ENCODE measurements around the gene MCUR1.
"Not testable (repeated sequence)": the region's sequence is repeated elsewhere in the genome, so short reads cannot be mapped to it uniquely, and the experiment has no call there.

Gene MCUR1

GRCh38 chr6:13850690-13851089 is 36.3 kb upstream of the MCUR1 start:
- not testable (repeated sequence) for H3K79me1 ChIP-seq (ENCODE audit: low read length); H3K36me3 ChIP-seq (ENCODE audit: control insufficient read depth in 1 of 2, insufficient read depth in 2 of 2, low read length in 2 of 2); H4K8ac ChIP-seq (ENCODE audit: low read depth, low read length); H4K12ac ChIP-seq (ENCODE audit: low read depth, low read length); H2BK12ac ChIP-seq (ENCODE audit: low read length); H3K4ac ChIP-seq (ENCODE audit: low read depth, low read length); H3K79me2 ChIP-seq (ENCODE audit: control insufficient read depth, insufficient read depth, low read length, poor library complexity); H3K9ac ChIP-seq (ENCODE audit: low read length); H3K18ac ChIP-seq (ENCODE audit: low read length); H3K4me2 ChIP-seq (ENCODE audit: low read length); H4K91ac ChIP-seq (ENCODE audit: low read depth, low read length); H2AK5ac ChIP-seq (ENCODE audit: low read length); H3K14ac ChIP-seq (ENCODE audit: low read length); H3K4me3 ChIP-seq (ENCODE audit: low read depth, low read length); H2BK120ac ChIP-seq (ENCODE audit: insufficient read depth, low read length, poor library complexity); H2AFZ ChIP-seq (ENCODE audit: insufficient read depth, low read length, poor library complexity); H3K27me3 ChIP-seq (ENCODE audit: insufficient read depth, low read length); H3K9me3 ChIP-seq (ENCODE audit: insufficient read depth, low read depth, low read length); H3K27ac ChIP-seq (ENCODE audit: low read depth, low read length); H3K4me1 ChIP-seq (ENCODE audit: control insufficient read depth in 1 of 2, insufficient read depth in 2 of 2, low read length in 2 of 2); DNase-seq; H3K23ac ChIP-seq (ENCODE audit: low read length); H2BK5ac ChIP-seq (ENCODE audit: low read depth, low read length, poor library complexity)
- WGBS (ENCODE audit: extremely low coverage, insufficient coverage, insufficient read length) = no CpG with 5 or more reads among the region's 5 CpGs

GRCh38 chr6:13848522-13849150 is 34.3 kb upstream of the MCUR1 start:
- Histone ChIP-seq H3K9me3 (ENCODE audit: insufficient read depth, low read depth, low read length) (peaks cover 2% of the 10 kb centered on the region), H3K36me3 (ENCODE audit: control insufficient read depth in 1 of 2, insufficient read depth in 2 of 2, low read length in 2 of 2) (no peaks in the 10 kb centered on the region), H4K8ac (ENCODE audit: low read depth, low read length) (peak overlapping the region; percentile 79), H3K79me1 (ENCODE audit: low read length) (peaks cover 2% of the 10 kb centered on the region), H3K4me2 (ENCODE audit: low read length) (no peak overlapping the region), H3K79me2 (ENCODE audit: control insufficient read depth, insufficient read depth, low read length, poor library complexity) (no peaks in the 10 kb centered on the region), H3K4me3 (ENCODE audit: low read depth, low read length) (no peak overlapping the region), H2BK5ac (ENCODE audit: low read depth, low read length, poor library complexity) (no peak overlapping the region), H2BK12ac (ENCODE audit: low read length) (no peak overlapping the region), H2AFZ (ENCODE audit: insufficient read depth, low read length, poor library complexity) (peak overlapping the region; percentile 84), H4K91ac (ENCODE audit: low read depth, low read length) (no peak overlapping the region), H4K12ac (ENCODE audit: low read depth, low read length) (peak overlapping the region; percentile 73), H3K23ac (ENCODE audit: low read length) (no peak overlapping the region), H3K4me1 (ENCODE audit: control insufficient read depth in 1 of 2, insufficient read depth in 2 of 2, low read length in 2 of 2) (peaks cover 4 to 9% of the 10 kb centered on the region in 2 experiments), H3K4ac (ENCODE audit: low read depth, low read length) (no peak overlapping the region), H3K18ac (ENCODE audit: low read length) (peak overlapping the region; percentile 77), H2BK120ac (ENCODE audit: insufficient read depth, low read length, poor library complexity) (no peak overlapping the region), H3K14ac (ENCODE audit: low read length) (peak overlapping the region; percentile 60), H3K27me3 (ENCODE audit: insufficient read depth, low read length) (no peaks in the 10 kb centered on the region), H2AK5ac (ENCODE audit: low read length) (no peak overlapping the region), H3K9ac (ENCODE audit: low read length) (no peak overlapping the region), H3K27ac (ENCODE audit: low read depth, low read length) (no peak overlapping the region)
- DNase-seq = no peak
- WGBS (ENCODE audit: extremely low coverage, insufficient coverage, insufficient read length) = no CpG with 5 or more reads among the region's 5 CpGs

- WGBS (ENCODE audit: extremely low coverage, insufficient coverage, insufficient read length) = no CpG with 5 or more reads among the region's 11 CpGs
- peaks cover 2% of the 10 kb centered on the region for H3K79me1 ChIP-seq (ENCODE audit: low read length)
Measured at GRCh38 chr6:13847326-13848050, 33.1 kb upstream of the MCUR1 start.

GRCh38 chr6:13846841-13847240 is 32.5 kb upstream of the MCUR1 start:
- DNase-seq = no peak
- H2BK120ac ChIP-seq (ENCODE audit: insufficient read depth, low read length, poor library complexity) = no peak overlapping the region
- no peak overlapping the region for H4K91ac ChIP-seq (ENCODE audit: low read depth, low read length)
- no peaks in the 10 kb centered on the region for H3K36me3 ChIP-seq (ENCODE audit: control insufficient read depth in 1 of 2, insufficient read depth in 2 of 2, low read length in 2 of 2)
- no peak overlapping the region for H4K12ac ChIP-seq (ENCODE audit: low read depth, low read length)
- H3K9ac ChIP-seq (ENCODE audit: low read length) = no peak overlapping the region
- no peak overlapping the region for H2AK5ac ChIP-seq (ENCODE audit: low read length)
- no peak overlapping the region for H3K4me3 ChIP-seq (ENCODE audit: low read depth, low read length)
- no peak overlapping the region for H3K4me2 ChIP-seq (ENCODE audit: low read length)
- H2AFZ ChIP-seq (ENCODE audit: insufficient read depth, low read length, poor library complexity) = peak overlapping the region; percentile 35
- H2BK5ac ChIP-seq (ENCODE audit: low read depth, low read length, poor library complexity) = no peak overlapping the region
- H3K79me2 ChIP-seq (ENCODE audit: control insufficient read depth, insufficient read depth, low read length, poor library complexity) = no peaks in the 10 kb centered on the region
- H3K4ac ChIP-seq (ENCODE audit: low read depth, low read length) = no peak overlapping the region
- H3K9me3 ChIP-seq (ENCODE audit: insufficient read depth, low read depth, low read length) = peaks cover 2% of the 10 kb centered on the region
- H3K27me3 ChIP-seq (ENCODE audit: insufficient read depth, low read length) = no peaks in the 10 kb centered on the region
- peaks cover 4 to 9% of the 10 kb centered on the region in 2 experiments for H3K4me1 ChIP-seq (ENCODE audit: control insufficient read depth in 1 of 2, insufficient read depth in 2 of 2, low read length in 2 of 2)
- peaks cover 2% of the 10 kb centered on the region for H3K79me1 ChIP-seq (ENCODE audit: low read length)
- H3K18ac ChIP-seq (ENCODE audit: low read length) = no peak overlapping the region
- no peak overlapping the region for H3K14ac ChIP-seq (ENCODE audit: low read length)
- no peak overlapping the region for H3K23ac ChIP-seq (ENCODE audit: low read length)
- no CpG with 5 or more reads among the region's 13 CpGs for WGBS (ENCODE audit: extremely low coverage, insufficient coverage, insufficient read length)
- no peak overlapping the region for H3K27ac ChIP-seq (ENCODE audit: low read depth, low read length)
- H2BK12ac ChIP-seq (ENCODE audit: low read length) = no peak overlapping the region
- no peak overlapping the region for H4K8ac ChIP-seq (ENCODE audit: low read depth, low read length)

More at GRCh38 chr6:13847326-13848050, 33.1 kb upstream of the MCUR1 start:
- no peak overlapping the region for H3K4me2 ChIP-seq (ENCODE audit: low read length)
- no peak for DNase-seq
- peaks cover 2% of the 10 kb centered on the region for H3K9me3 ChIP-seq (ENCODE audit: insufficient read depth, low read depth, low read length)
- no peak overlapping the region for H3K4ac ChIP-seq (ENCODE audit: low read depth, low read length)
- H3K23ac ChIP-seq (ENCODE audit: low read length) = no peak overlapping the region
- H2BK120ac ChIP-seq (ENCODE audit: insufficient read depth, low read length, poor library complexity) = no peak overlapping the region
- no peaks in the 10 kb centered on the region for H3K79me2 ChIP-seq (ENCODE audit: control insufficient read depth, insufficient read depth, low read length, poor library complexity)
- H3K4me1 ChIP-seq (ENCODE audit: control insufficient read depth in 1 of 2, insufficient read depth in 2 of 2, low read length in 2 of 2) = peaks cover 4 to 9% of the 10 kb centered on the region in 2 experiments
- H2AFZ ChIP-seq (ENCODE audit: insufficient read depth, low read length, poor library complexity) = no peak overlapping the region
- H3K14ac ChIP-seq (ENCODE audit: low read length) = no peak overlapping the region
- H3K27ac ChIP-seq (ENCODE audit: low read depth, low read length) = no peak overlapping the region
- H2AK5ac ChIP-seq (ENCODE audit: low read length) = peak overlapping the region; percentile 26
- no peak overlapping the region for H2BK5ac ChIP-seq (ENCODE audit: low read depth, low read length, poor library complexity)
- H4K8ac ChIP-seq (ENCODE audit: low read depth, low read length) = no peak overlapping the region
- H3K9ac ChIP-seq (ENCODE audit: low read length) = no peak overlapping the region
- H2BK12ac ChIP-seq (ENCODE audit: low read length) = no peak overlapping the region
- H3K4me3 ChIP-seq (ENCODE audit: low read depth, low read length) = no peak overlapping the region
- H3K36me3 ChIP-seq (ENCODE audit: control insufficient read depth in 1 of 2, insufficient read depth in 2 of 2, low read length in 2 of 2) = no peaks in the 10 kb centered on the region
- no peak overlapping the region for H4K91ac ChIP-seq (ENCODE audit: low read depth, low read length)
- no peaks in the 10 kb centered on the region for H3K27me3 ChIP-seq (ENCODE audit: insufficient read depth, low read length)
- no peak overlapping the region for H3K18ac ChIP-seq (ENCODE audit: low read length)
- H4K12ac ChIP-seq (ENCODE audit: low read depth, low read length) = no peak overlapping the region

Data from trophoblast cell (in vitro differentiated cells and primary cell).